ENCODE data around the gene IQGAP2.

The IQGAP2 gene

DNA sequence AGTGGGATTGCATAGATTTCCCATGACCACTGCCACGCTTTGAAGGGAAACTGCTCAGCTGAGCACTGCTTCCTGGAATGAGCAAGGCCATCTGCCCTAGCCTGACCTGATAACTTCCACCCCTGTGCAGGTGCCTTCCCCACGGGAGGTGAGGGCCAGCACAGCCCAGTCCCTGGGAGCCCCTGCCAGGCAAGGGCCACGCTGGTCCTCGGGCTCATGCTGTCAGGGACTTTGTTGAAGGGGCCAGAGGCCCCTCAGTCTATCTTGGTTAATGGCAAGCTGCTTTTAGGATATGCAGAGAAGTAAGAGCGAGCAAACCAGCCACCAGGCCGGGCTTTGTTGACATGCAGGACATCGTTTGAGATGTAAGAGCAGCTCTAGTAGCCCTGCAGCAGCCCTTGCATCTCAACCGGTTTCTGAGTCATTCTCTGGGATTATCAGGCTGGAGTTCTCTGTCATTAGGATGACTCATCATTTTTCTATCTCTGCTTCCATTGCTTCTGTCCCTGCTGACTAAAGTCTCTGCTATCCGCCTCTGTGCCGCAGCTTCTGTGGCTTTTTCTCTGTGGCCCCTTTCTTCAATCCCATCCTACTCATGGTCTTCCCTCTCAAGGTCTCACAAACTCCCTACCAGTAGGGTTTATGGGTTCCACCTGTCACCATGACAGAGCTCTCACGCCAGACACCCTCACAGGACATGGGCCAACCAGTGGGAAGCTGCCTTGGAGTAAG lies 30.6 kb upstream of the IQGAP2 start:
- no peak overlapping the region for H3K9ac ChIP-seq (ENCODE audit: low read length)
- H3K79me2 ChIP-seq (ENCODE audit: insufficient read depth, low read length), result no peaks in the 10 kb centered on the region
- H3K9me3 ChIP-seq (ENCODE audit: insufficient read depth, low read length), result no peaks in the 10 kb centered on the region
- no peak overlapping the region for H3K4me2 ChIP-seq (ENCODE audit: low read depth, low read length, poor library complexity, severe bottlenecking)
- no peak for TF ChIP-seq EZH2phosphoT487 (conservative IDR thresholded peaks at IDR 0.05; ENCODE audit: low read length)
- TF ChIP-seq, protein P1, sequence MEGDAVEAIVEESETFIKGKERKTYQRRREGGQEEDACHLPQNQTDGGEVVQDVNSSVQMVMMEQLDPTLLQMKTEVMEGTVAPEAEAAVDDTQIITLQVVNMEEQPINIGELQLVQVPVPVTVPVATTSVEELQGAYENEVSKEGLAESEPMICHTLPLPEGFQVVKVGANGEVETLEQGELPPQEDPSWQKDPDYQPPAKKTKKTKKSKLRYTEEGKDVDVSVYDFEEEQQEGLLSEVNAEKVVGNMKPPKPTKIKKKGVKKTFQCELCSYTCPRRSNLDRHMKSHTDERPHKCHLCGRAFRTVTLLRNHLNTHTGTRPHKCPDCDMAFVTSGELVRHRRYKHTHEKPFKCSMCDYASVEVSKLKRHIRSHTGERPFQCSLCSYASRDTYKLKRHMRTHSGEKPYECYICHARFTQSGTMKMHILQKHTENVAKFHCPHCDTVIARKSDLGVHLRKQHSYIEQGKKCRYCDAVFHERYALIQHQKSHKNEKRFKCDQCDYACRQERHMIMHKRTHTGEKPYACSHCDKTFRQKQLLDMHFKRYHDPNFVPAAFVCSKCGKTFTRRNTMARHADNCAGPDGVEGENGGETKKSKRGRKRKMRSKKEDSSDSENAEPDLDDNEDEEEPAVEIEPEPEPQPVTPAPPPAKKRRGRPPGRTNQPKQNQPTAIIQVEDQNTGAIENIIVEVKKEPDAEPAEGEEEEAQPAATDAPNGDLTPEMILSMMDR (IDR thresholded peaks at IDR 0.05; ENCODE audit: insufficient read depth, low read length, poor library complexity, severe bottlenecking), result no peak
- H2AFZ ChIP-seq (ENCODE audit: low read depth, low read length, severe bottlenecking), result no peak overlapping the region
- no peaks in the 10 kb centered on the region for H3K27me3 ChIP-seq (ENCODE audit: low read length)
- H3K36me3 ChIP-seq (ENCODE audit: low read length), result no peaks in the 10 kb centered on the region
- H3K27ac ChIP-seq (ENCODE audit: low read depth, low read length), result no peak overlapping the region
- no peaks in the 10 kb centered on the region for H3K9me2 ChIP-seq (replicated peaks; ENCODE audit: insufficient read depth, low read length)
- no peaks in the 10 kb centered on the region for H4K20me1 ChIP-seq (ENCODE audit: low read depth, low read length)
- H3F3A ChIP-seq (ENCODE audit: insufficient read depth), result no peaks in the 10 kb centered on the region
- H3K4me3 ChIP-seq (ENCODE audit: insufficient read depth, low read length, poor library complexity, severe bottlenecking), result no peak overlapping the region

DNA sequence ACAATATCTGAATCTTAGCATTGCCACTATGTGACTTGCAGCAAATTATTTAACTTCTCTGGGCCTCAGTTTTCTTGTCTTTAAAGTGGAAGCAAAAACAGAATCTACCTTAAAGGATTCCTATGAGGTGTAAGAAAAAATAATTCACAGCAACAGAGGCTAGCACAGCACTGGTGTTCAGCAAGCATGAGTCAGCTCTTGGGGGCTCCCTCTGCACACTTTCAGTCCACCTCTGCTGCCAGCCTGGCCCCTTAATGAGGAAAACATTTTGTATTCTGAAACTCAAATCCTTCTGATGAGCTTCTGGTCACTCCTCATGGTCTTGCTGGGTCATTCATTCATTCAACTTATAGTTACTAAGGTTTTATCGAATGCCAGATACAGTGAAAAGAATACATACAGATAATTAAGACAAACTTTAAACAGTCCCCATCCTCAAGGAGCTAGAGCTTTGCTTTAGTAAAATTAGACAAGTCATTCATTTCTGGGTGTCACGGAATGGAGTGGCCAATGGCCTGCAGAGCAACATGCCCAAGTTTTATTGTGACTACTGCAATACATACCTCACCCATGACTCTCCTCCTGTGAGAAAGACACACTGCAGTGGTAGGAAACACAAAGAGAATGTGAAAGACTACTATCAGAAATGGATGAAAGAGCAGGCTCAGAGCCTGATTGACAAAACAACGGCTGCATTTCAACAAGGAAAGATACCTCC lies 26.8 kb upstream of the IQGAP2 start:
- Histone ChIP-seq H3F3A (ENCODE audit: insufficient read depth) (no peaks in the 10 kb centered on the region), H4K20me1 (ENCODE audit: low read depth, low read length) (no peaks in the 10 kb centered on the region), H3K27ac (ENCODE audit: low read depth, low read length) (no peak overlapping the region), H3K4me2 (ENCODE audit: low read depth, low read length, poor library complexity, severe bottlenecking) (no peak overlapping the region), H3K9me2 (replicated peaks; ENCODE audit: insufficient read depth, low read length) (no peaks in the 10 kb centered on the region), H3K36me3 (ENCODE audit: low read length) (no peaks in the 10 kb centered on the region), H3K79me2 (ENCODE audit: insufficient read depth, low read length) (no peaks in the 10 kb centered on the region), H3K4me3 (ENCODE audit: insufficient read depth, low read length, poor library complexity, severe bottlenecking) (no peak overlapping the region), H3K9ac (ENCODE audit: low read length) (no peak overlapping the region), H3K27me3 (ENCODE audit: low read length) (no peaks in the 10 kb centered on the region), H2AFZ (ENCODE audit: low read depth, low read length, severe bottlenecking) (no peak overlapping the region), H3K9me3 (ENCODE audit: insufficient read depth, low read length) (no peaks in the 10 kb centered on the region)
- TF ChIP-seq EZH2phosphoT487 (conservative IDR thresholded peaks at IDR 0.05; ENCODE audit: low read length), result no peak
- TF ChIP-seq, protein P1 (IDR thresholded peaks at IDR 0.05; ENCODE audit: insufficient read depth, low read length, poor library complexity, severe bottlenecking), result no peak

- no peaks in the 10 kb centered on the region for H3K36me3 ChIP-seq (ENCODE audit: low read length)
- no peaks in the 10 kb centered on the region for H3F3A ChIP-seq (ENCODE audit: insufficient read depth)
- no peaks in the 10 kb centered on the region for H3K9me2 ChIP-seq (replicated peaks; ENCODE audit: insufficient read depth, low read length)
- H3K27me3 ChIP-seq (ENCODE audit: low read length), result no peaks in the 10 kb centered on the region
- no peak overlapping the region for H3K4me2 ChIP-seq (ENCODE audit: low read depth, low read length, poor library complexity, severe bottlenecking)
- TF ChIP-seq, protein P1 (IDR thresholded peaks at IDR 0.05; ENCODE audit: insufficient read depth, low read length, poor library complexity, severe bottlenecking), result no peak
- no peak for TF ChIP-seq EZH2phosphoT487 (conservative IDR thresholded peaks at IDR 0.05; ENCODE audit: low read length)
- H3K9ac ChIP-seq (ENCODE audit: low read length), result no peak overlapping the region
- H3K79me2 ChIP-seq (ENCODE audit: insufficient read depth, low read length), result no peaks in the 10 kb centered on the region
- no peaks in the 10 kb centered on the region for H4K20me1 ChIP-seq (ENCODE audit: low read depth, low read length)
- H2AFZ ChIP-seq (ENCODE audit: low read depth, low read length, severe bottlenecking), result no peak overlapping the region
- no peak overlapping the region for H3K27ac ChIP-seq (ENCODE audit: low read depth, low read length)
- H3K4me3 ChIP-seq (ENCODE audit: insufficient read depth, low read length, poor library complexity, severe bottlenecking), result no peak overlapping the region
- no peaks in the 10 kb centered on the region for H3K9me3 ChIP-seq (ENCODE audit: insufficient read depth, low read length)
Measured at GRCh38 chr5:76376866-76377230, 26.2 kb upstream of the IQGAP2 start.

Data from SU-DHL-6 (cell line).